COLO668 (cell line): Measurements from ENCODE around the gene KLHL36.
"Not testable (repeated sequence)": the region's sequence is repeated elsewhere in the genome, so short reads cannot be mapped to it uniquely, and the experiment has no call there.

Experiments
- DNase-seq: peaks from one replicate; lab custom pipeline; 2025; ENCODE audit not compliant: unreplicated experiment; lab: John Stamatoyannopoulos, UW

Gene KLHL36

DNA sequence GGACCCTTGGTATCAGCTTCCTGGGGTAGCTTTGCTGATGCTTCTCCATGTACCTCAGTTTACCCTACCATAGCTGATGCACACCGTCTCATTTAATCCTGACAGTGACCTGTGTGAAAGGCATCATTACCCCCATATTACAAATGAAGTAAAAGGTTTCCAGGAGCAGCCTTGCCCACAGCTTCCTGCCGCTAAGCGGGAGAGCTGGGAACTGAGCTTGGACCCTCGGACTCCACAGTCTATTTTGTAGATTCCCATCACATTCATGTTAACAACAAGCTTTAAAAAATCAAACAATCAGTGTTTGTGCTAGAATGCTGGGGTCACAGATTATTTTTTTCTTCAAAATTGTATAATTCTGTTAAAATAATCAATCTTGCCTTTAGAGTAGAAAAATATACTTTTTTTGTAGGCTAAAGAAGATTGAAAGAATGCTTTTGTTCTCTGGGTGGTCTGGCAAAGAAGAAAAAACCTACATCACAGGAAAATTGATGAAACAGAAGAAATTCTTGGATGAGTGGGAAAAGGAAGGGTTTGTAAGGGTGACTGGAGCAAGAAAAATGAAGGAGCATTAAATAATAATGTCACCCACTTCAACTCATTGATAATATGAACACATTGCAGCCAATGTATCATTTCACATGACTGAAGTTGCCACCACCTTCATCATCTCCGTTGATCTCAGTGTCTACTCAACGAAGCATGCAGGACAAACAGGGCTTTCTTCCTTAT, 41.9 kb downstream of the KLHL36 start:
- DNase-seq = no peak

DNA sequence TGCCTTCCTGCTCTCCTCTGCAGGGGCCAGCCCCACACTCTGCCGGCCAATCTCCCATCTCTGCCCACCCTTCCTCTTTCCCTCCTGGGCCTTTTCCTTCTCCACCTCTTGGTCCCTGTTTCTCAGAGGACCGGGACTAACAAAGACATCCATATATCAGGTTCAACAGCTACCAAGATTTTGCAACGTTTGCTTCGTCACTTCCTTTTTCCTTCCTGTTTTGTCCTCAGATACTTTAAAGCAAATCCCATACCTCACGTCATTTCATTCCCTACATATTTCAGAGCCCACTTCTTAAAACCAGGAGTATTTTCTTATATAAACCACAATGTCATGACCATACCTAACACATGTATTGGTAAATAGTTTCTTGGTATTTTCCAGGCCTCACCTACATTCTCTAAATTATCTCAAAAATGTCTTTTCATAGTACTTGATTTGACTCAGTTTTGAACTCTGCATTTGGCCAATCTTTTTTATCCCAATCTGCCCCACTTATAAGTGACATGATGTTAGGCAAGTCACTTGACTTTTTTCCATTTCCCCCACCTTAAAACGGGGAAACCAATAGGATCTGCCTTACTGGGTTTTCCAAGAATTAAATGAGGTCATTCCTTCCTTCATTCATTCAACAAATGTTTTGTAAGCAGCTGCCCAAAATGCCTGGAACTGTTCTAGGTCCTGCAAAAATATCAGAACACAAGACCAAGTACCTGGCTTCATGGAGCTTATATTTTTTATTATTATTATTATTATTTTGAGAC, 44.3 kb downstream of the KLHL36 start:
- DNase-seq = no peak

GRCh38 chr16:84693869-84694268, 45.6 kb downstream of the KLHL36 start:
- DNase-seq = not testable (repeated sequence)

GRCh38 chr16:84694980-84695379, 46.7 kb downstream of the KLHL36 start:
- no peak for DNase-seq

- DNase-seq = peak; percentile 40
Observed at GRCh38 chr16:84699147-84699711, 50.9 kb downstream of the KLHL36 start.

- peak; percentile 90 for DNase-seq
Observed at GRCh38 chr16:84699712-84700445, 51.6 kb downstream of the KLHL36 start, which contains the start of gene USP10. USP10 (plus strand) TSS chr16:84700000; CDS start chr16:84700091, 91 bp downstream.

GRCh38 chr16:84700446-84701300, 52.4 kb downstream of the KLHL36 start:
- no peak for DNase-seq

GRCh38 chr16:84703681-84704080, 55.4 kb downstream of the KLHL36 start:
- DNase-seq = no peak

DNA sequence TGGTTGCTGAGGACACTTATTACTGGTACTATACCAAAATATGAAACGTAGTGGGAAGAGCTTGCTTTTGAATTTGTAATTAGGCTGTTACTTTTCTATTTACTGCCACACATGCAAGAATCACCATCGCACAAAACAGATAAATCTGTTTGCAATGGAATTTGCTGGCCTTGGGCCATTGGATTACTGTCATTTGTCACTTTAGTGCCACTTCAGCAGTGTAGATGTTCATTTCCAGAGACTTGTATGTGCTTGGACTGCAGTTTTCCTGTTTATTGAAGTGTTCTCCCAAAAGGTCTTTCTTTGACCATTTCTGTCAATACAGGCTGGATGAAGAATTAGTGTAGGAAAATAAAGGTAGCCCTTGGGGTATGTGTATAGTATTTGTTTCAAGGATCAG, 55.9 kb downstream of the KLHL36 start:
- DNase-seq = no peak

GRCh38 chr16:84706856-84707255, 58.5 kb downstream of the KLHL36 start:
- DNase-seq = no peak

DNA sequence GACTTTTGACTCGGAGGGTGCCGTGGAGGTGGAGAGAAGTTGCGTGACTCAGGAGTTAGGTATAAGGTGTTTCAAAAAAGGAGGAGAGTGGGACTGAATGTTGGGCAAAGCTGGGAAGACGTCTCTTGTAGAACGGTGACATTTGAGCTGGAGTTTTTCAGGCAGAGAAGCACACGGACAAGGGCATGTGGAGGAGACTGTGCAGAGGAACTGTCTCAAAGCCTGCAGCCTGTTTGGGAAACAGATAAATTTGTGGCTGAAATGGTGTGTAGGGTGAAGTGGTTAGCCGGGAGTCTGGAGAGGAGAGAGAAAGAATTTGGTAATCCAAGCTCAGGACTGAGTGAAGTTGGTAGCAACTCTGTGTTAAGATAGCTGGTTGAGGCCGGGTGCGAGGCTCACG, 61.3 kb downstream of the KLHL36 start:
- DNase-seq = no peak

- no peak for DNase-seq
Observed at GRCh38 chr16:84710686-84711085, 62.4 kb downstream of the KLHL36 start.
